Measurements from ENCODE around the gene B3GALT2. TPM values are rescaled to one million over a fixed set of nuclear protein-coding genes. Genes with fewer than 3 reads are reported as not detected.

Gene B3GALT2
- polyA plus RNA-seq, 1 donor from 2014 or later: 12.4 TPM

DNA sequence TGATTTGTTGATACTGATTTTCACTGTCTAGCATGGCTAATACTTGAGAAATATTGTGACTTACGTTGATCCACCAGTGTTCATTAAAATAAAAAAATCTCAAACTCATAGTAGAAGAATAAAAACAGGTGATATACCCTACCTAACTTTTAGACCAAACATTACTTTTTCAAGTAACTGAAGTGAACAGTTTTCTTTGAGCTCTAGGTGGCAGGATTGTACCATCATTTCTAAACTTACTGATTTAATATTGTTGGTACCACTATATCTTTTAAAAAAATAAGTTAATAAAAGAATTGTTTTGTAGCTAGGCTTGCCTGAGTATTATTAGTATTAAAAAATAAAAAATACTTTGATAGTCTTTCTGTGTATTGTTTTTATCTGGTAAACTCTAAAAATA lies 43.1 kb downstream of the B3GALT2 start:
- Histone ChIP-seq H3K27ac (ENCODE audit: low read length) (no peak overlapping the region), H3F3A (ENCODE audit: insufficient read depth, low read length, poor library complexity, severe bottlenecking) (no peaks in the 10 kb centered on the region), H3K4me3 (ENCODE audit: low read length) (no peak overlapping the region), H3K27me3 (ENCODE audit: insufficient read depth, low read depth, low read length) (no peaks in the 10 kb centered on the region), H3K9ac (ENCODE audit: low read length) (no peak overlapping the region), H3K9me3 (ENCODE audit: low read length) (no peaks in the 10 kb centered on the region), H3K36me3 (ENCODE audit: insufficient read depth, low read length) (peaks cover 10% of the 10 kb centered on the region), H3K79me2 (replicated peaks; ENCODE audit: insufficient read depth, low read length) (no peaks in the 10 kb centered on the region), H3K4me2 (ENCODE audit: low read length) (no peak overlapping the region), H2AFZ (ENCODE audit: low read depth, low read length) (no peak overlapping the region), H4K20me1 (ENCODE audit: insufficient read depth) (no peaks in the 10 kb centered on the region), H3K9me2 (ENCODE audit: insufficient read depth, low read length) (no peaks in the 10 kb centered on the region)
- TF ChIP-seq TAF1 (IDR thresholded peaks at IDR 0.05; ENCODE audit: low read depth) (no peak), EZH2 (IDR thresholded peaks at IDR 0.05; ENCODE audit: borderline replicate concordance, insufficient read depth, low read length, poor library complexity, severe bottlenecking) (no peak), POLR2AphosphoS5 (IDR thresholded peaks at IDR 0.05) (no peak), RAD21 (conservative IDR thresholded peaks at IDR 0.05) (peak; percentile 67), SMC3 (conservative IDR thresholded peaks at IDR 0.05; ENCODE audit: poor library complexity) (peak; percentile 57), MXI1 (conservative IDR thresholded peaks at IDR 0.05; ENCODE audit: poor library complexity, severe bottlenecking) (no peak), EP300 (conservative IDR thresholded peaks at IDR 0.05; ENCODE audit: poor library complexity, severe bottlenecking) (no peak)
- TF ChIP-seq, protein P1, sequence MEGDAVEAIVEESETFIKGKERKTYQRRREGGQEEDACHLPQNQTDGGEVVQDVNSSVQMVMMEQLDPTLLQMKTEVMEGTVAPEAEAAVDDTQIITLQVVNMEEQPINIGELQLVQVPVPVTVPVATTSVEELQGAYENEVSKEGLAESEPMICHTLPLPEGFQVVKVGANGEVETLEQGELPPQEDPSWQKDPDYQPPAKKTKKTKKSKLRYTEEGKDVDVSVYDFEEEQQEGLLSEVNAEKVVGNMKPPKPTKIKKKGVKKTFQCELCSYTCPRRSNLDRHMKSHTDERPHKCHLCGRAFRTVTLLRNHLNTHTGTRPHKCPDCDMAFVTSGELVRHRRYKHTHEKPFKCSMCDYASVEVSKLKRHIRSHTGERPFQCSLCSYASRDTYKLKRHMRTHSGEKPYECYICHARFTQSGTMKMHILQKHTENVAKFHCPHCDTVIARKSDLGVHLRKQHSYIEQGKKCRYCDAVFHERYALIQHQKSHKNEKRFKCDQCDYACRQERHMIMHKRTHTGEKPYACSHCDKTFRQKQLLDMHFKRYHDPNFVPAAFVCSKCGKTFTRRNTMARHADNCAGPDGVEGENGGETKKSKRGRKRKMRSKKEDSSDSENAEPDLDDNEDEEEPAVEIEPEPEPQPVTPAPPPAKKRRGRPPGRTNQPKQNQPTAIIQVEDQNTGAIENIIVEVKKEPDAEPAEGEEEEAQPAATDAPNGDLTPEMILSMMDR (IDR thresholded peaks at IDR 0.05; ENCODE audit: poor library complexity, severe bottlenecking): peak; percentile 67
- TF ChIP-seq, protein P2, sequence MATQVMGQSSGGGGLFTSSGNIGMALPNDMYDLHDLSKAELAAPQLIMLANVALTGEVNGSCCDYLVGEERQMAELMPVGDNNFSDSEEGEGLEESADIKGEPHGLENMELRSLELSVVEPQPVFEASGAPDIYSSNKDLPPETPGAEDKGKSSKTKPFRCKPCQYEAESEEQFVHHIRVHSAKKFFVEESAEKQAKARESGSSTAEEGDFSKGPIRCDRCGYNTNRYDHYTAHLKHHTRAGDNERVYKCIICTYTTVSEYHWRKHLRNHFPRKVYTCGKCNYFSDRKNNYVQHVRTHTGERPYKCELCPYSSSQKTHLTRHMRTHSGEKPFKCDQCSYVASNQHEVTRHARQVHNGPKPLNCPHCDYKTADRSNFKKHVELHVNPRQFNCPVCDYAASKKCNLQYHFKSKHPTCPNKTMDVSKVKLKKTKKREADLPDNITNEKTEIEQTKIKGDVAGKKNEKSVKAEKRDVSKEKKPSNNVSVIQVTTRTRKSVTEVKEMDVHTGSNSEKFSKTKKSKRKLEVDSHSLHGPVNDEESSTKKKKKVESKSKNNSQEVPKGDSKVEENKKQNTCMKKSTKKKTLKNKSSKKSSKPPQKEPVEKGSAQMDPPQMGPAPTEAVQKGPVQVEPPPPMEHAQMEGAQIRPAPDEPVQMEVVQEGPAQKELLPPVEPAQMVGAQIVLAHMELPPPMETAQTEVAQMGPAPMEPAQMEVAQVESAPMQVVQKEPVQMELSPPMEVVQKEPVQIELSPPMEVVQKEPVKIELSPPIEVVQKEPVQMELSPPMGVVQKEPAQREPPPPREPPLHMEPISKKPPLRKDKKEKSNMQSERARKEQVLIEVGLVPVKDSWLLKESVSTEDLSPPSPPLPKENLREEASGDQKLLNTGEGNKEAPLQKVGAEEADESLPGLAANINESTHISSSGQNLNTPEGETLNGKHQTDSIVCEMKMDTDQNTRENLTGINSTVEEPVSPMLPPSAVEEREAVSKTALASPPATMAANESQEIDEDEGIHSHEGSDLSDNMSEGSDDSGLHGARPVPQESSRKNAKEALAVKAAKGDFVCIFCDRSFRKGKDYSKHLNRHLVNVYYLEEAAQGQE (IDR thresholded peaks at IDR 0.05; ENCODE audit: borderline replicate concordance): no peak

DNA sequence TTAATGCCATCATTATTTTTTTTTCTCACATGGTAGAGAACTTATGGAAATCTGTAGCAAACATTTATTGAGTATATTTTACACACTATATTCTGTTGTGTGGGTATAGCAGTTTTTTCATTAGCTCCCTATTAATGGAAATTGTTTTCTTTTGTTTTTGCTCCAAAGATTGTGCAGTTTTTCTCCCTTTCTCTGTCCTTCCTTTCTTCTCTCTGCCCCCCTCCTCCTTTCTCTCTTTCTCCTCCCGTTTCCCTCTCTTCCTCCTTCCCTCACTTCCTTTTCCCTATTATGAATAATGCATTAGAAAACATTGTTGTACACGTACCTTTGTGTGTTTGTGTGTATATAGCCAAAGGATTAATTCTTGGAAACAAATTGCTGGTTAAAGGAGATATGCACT lies 44.0 kb downstream of the B3GALT2 start:
- Histone ChIP-seq H3K4me3 (ENCODE audit: low read length) (no peak overlapping the region), H4K20me1 (ENCODE audit: insufficient read depth) (no peaks in the 10 kb centered on the region), H3K9me2 (ENCODE audit: insufficient read depth, low read length) (no peaks in the 10 kb centered on the region), H3K4me2 (ENCODE audit: low read length) (no peak overlapping the region), H2AFZ (ENCODE audit: low read depth, low read length) (no peak overlapping the region), H3K27me3 (ENCODE audit: insufficient read depth, low read depth, low read length) (no peaks in the 10 kb centered on the region), H3K9ac (ENCODE audit: low read length) (no peak overlapping the region), H3K36me3 (ENCODE audit: insufficient read depth, low read length) (peaks cover 10% of the 10 kb centered on the region), H3K79me2 (replicated peaks; ENCODE audit: insufficient read depth, low read length) (no peaks in the 10 kb centered on the region), H3F3A (ENCODE audit: insufficient read depth, low read length, poor library complexity, severe bottlenecking) (no peaks in the 10 kb centered on the region), H3K27ac (ENCODE audit: low read length) (no peak overlapping the region), H3K9me3 (ENCODE audit: low read length) (no peaks in the 10 kb centered on the region)
- TF ChIP-seq RAD21 (conservative IDR thresholded peaks at IDR 0.05): no peak
- no peak for TF ChIP-seq SMC3 (conservative IDR thresholded peaks at IDR 0.05; ENCODE audit: poor library complexity)
- TF ChIP-seq, protein P1 (IDR thresholded peaks at IDR 0.05; ENCODE audit: poor library complexity, severe bottlenecking): no peak
- TF ChIP-seq TAF1 (IDR thresholded peaks at IDR 0.05; ENCODE audit: low read depth): no peak
- TF ChIP-seq MXI1 (conservative IDR thresholded peaks at IDR 0.05; ENCODE audit: poor library complexity, severe bottlenecking): no peak
- TF ChIP-seq, protein P2 (IDR thresholded peaks at IDR 0.05; ENCODE audit: borderline replicate concordance): no peak
- TF ChIP-seq EZH2 (IDR thresholded peaks at IDR 0.05; ENCODE audit: borderline replicate concordance, insufficient read depth, low read length, poor library complexity, severe bottlenecking): no peak
- no peak for TF ChIP-seq EP300 (conservative IDR thresholded peaks at IDR 0.05; ENCODE audit: poor library complexity, severe bottlenecking)
- no peak for TF ChIP-seq POLR2AphosphoS5 (IDR thresholded peaks at IDR 0.05)
